ELR (cell line): ENCODE results near the gene ANKRD37.
"Not testable (repeated sequence)": the region's sequence is repeated elsewhere in the genome, so short reads cannot be mapped to it uniquely, and the experiment has no call there.

Experiments
- DNase-seq: peaks from one replicate; pipeline ENCODE4 v3.0.0-alpha.2; 2015; ENCODE audit warnings: low read depth

The ANKRD37 gene

GRCh38 chr4:185396724-185397385 lies at the start of gene ANKRD37:
Gene ANKRD37, plus strand, starts transcription at chr4:185396841. Its CDS starts 83 bp downstream, at chr4:185396924.
- no peak for DNase-seq

GRCh38 chr4:185346975-185347601 lies 49.6 kb upstream of the ANKRD37 start:
- DNase-seq = peak; percentile 62

- DNase-seq = no peak
These were observed 45.0 kb upstream of the ANKRD37 start for GRCh38 chr4:185351691-185352090.

- DNase-seq = no peak
These were observed 44.4 kb upstream of the ANKRD37 start for GRCh38 chr4:185352202-185352601.

- no peak for DNase-seq
These were observed 43.9 kb upstream of the ANKRD37 start for GRCh38 chr4:185352741-185353140.

- no peak for DNase-seq
These were observed 39.4 kb upstream of the ANKRD37 start for GRCh38 chr4:185357211-185357610.

- no peak for DNase-seq
These were observed 38.8 kb upstream of the ANKRD37 start for GRCh38 chr4:185357733-185358440.

GRCh38 chr4:185358514-185358913 lies 38.1 kb upstream of the ANKRD37 start:
- DNase-seq = peak; percentile 72

- DNase-seq = peak; percentile 41
These were observed 37.7 kb upstream of the ANKRD37 start for GRCh38 chr4:185358959-185359358.

- peak; percentile 67 for DNase-seq
These were observed 36.7 kb upstream of the ANKRD37 start for GRCh38 chr4:185359767-185360446.

GRCh38 chr4:185361872-185362271 lies 34.8 kb upstream of the ANKRD37 start:
- DNase-seq = no peak

- not testable (repeated sequence) for DNase-seq
These were observed 34.1 kb upstream of the ANKRD37 start for GRCh38 chr4:185362570-185362969.

- no peak for DNase-seq
These were observed 33.4 kb upstream of the ANKRD37 start for GRCh38 chr4:185363251-185363650.

- no peak for DNase-seq
These were observed 31.8 kb upstream of the ANKRD37 start for GRCh38 chr4:185364886-185365285.

GRCh38 chr4:185369731-185370130 lies 26.9 kb upstream of the ANKRD37 start:
- DNase-seq = no peak

- no peak for DNase-seq
These were observed 26.2 kb upstream of the ANKRD37 start for GRCh38 chr4:185370268-185370949.

- no peak for DNase-seq
These were observed 24.9 kb upstream of the ANKRD37 start for GRCh38 chr4:185371702-185372101.

- no peak for DNase-seq
These were observed 22.6 kb upstream of the ANKRD37 start for GRCh38 chr4:185374027-185374426.

GRCh38 chr4:185374573-185374972 lies 22.1 kb upstream of the ANKRD37 start:
- no peak for DNase-seq

GRCh38 chr4:185378264-185378663 lies 18.4 kb upstream of the ANKRD37 start:
- no peak for DNase-seq

GRCh38 chr4:185379326-185380295 lies 17.0 kb upstream of the ANKRD37 start:
- no peak for DNase-seq
